Subcutaneous abdominal adipose tissue (tissue), 5 donors: ENCODE data around the gene CTNNBL1.
"Not testable (repeated sequence)": the region's sequence is repeated elsewhere in the genome, so short reads cannot be mapped to it uniquely, and the experiment has no call there.

Experiments used
- H3K27ac ChIP-seq: one replicate; pipeline ENCODE4 v1.7.0; 2013; ENCODE audit warnings: low read depth, mild to moderate bottlenecking, inconsistent platforms, low read length, moderate library complexity
- H3K27me3 ChIP-seq, 5 donors: one replicate each; pipeline ENCODE4 v1.7.0; 2013; ENCODE audit warnings: low read length in 5 of 5, inconsistent platforms in 1 of 5; ENCODE audit not compliant: control insufficient read depth in 5 of 5, insufficient read depth in 4 of 5
- H3K36me3 ChIP-seq, 5 donors: one replicate each; pipeline ENCODE4 v1.7.0; 2013; ENCODE audit warnings: low read length in 5 of 5; ENCODE audit not compliant: control insufficient read depth in 5 of 5, insufficient read depth in 5 of 5
- H3K4me1 ChIP-seq, 5 donors: one replicate each; pipeline ENCODE4 v1.7.0; 2013; ENCODE audit warnings: low read length in 5 of 5, mild to moderate bottlenecking in 3 of 5, moderate library complexity in 1 of 5; ENCODE audit not compliant: control insufficient read depth in 5 of 5, insufficient read depth in 5 of 5
- H3K4me3 ChIP-seq, 5 donors: one replicate each; pipeline ENCODE4 v1.7.0; 2013; ENCODE audit warnings: low read length in 5 of 5, low read depth in 1 of 5
- H3K9ac ChIP-seq, 5 donors: one replicate each; pipeline ENCODE4 v1.7.0; 2013; ENCODE audit warnings: low read length in 5 of 5, mild to moderate bottlenecking in 4 of 5, moderate library complexity in 3 of 5
- H3K9me3 ChIP-seq, 5 donors: one replicate each; pipeline ENCODE4 v1.7.0; 2013; ENCODE audit warnings: low read length in 5 of 5; ENCODE audit not compliant: control insufficient read depth in 5 of 5
- donor health status: healthy.
- donor health status: healthy.
- donor health status: healthy.
- donor health status: healthy.
- donor health status: healthy.

Gene CTNNBL1

GRCh38 chr20:37703035-37703845 lies 9.4 kb downstream of the CTNNBL1 start:
- Histone ChIP-seq H3K27me3 (no peaks in the 10 kb centered on the region), H3K9ac (no peak overlapping the region), H3K36me3 (no peaks in the 10 kb centered on the region), H3K4me3 (no peak overlapping the region), H3K27ac (no peak overlapping the region), H3K9me3 (peaks cover 0 to 4% (median 0%) of the 10 kb centered on the region in 5 donors), H3K4me1 (peaks cover 0 to 8% (median 5%) of the 10 kb centered on the region in 5 donors)

GRCh38 chr20:37704955-37705354 lies 11.1 kb downstream of the CTNNBL1 start:
- H3K4me1 ChIP-seq, result peaks cover 0 to 7% (median 0%) of the 10 kb centered on the region in 5 donors
- H3K4me3 ChIP-seq, result no peak overlapping the region
- no peaks in the 10 kb centered on the region for H3K36me3 ChIP-seq
- no peak overlapping the region for H3K9ac ChIP-seq
- H3K27ac ChIP-seq, result no peak overlapping the region
- H3K27me3 ChIP-seq, result no peaks in the 10 kb centered on the region
- peaks cover 0 to 4% (median 0%) of the 10 kb centered on the region in 5 donors for H3K9me3 ChIP-seq

- no peak overlapping the region for H3K9ac ChIP-seq
- no peaks in the 10 kb centered on the region for H3K36me3 ChIP-seq
- H3K4me3 ChIP-seq, result no peak overlapping the region
- H3K9me3 ChIP-seq, result peaks cover 0 to 4% (median 0%) of the 10 kb centered on the region in 5 donors
- peaks cover 0 to 8% (median 6%) of the 10 kb centered on the region in 5 donors for H3K4me1 ChIP-seq
- no peaks in the 10 kb centered on the region for H3K27me3 ChIP-seq
- H3K27ac ChIP-seq, result no peak overlapping the region
Observed at GRCh38 chr20:37706298-37706697, 12.5 kb downstream of the CTNNBL1 start.

DNA sequence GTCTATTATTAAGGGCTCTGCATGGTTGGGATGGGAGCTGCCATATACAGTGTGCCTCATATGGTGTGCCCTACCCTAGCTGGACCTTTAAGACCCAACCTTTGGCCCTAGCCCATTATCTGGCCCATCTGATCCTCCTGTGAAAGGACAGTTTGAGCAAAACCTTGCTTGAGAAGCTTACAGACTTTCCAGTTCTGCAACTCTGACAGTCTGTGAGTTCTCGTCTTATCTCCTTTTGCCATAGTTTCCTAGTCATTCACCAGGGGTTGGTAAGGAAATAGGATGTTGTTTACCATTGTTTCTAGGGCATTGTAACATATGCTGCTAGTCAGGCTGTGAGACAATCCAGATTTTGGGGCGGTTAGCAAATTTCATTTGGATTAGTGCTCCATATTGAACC lies 17.2 kb downstream of the CTNNBL1 start:
- Histone ChIP-seq H3K27ac (no peak overlapping the region), H3K27me3 (no peaks in the 10 kb centered on the region), H3K4me3 (no peak overlapping the region), H3K36me3 (peaks cover 0 to 2% (median 0%) of the 10 kb centered on the region in 5 donors), H3K9me3 (peaks cover 0 to 4% (median 0%) of the 10 kb centered on the region in 5 donors), H3K4me1 (peaks cover 0 to 17% (median 11%) of the 10 kb centered on the region in 5 donors), H3K9ac (no peak overlapping the region)

DNA sequence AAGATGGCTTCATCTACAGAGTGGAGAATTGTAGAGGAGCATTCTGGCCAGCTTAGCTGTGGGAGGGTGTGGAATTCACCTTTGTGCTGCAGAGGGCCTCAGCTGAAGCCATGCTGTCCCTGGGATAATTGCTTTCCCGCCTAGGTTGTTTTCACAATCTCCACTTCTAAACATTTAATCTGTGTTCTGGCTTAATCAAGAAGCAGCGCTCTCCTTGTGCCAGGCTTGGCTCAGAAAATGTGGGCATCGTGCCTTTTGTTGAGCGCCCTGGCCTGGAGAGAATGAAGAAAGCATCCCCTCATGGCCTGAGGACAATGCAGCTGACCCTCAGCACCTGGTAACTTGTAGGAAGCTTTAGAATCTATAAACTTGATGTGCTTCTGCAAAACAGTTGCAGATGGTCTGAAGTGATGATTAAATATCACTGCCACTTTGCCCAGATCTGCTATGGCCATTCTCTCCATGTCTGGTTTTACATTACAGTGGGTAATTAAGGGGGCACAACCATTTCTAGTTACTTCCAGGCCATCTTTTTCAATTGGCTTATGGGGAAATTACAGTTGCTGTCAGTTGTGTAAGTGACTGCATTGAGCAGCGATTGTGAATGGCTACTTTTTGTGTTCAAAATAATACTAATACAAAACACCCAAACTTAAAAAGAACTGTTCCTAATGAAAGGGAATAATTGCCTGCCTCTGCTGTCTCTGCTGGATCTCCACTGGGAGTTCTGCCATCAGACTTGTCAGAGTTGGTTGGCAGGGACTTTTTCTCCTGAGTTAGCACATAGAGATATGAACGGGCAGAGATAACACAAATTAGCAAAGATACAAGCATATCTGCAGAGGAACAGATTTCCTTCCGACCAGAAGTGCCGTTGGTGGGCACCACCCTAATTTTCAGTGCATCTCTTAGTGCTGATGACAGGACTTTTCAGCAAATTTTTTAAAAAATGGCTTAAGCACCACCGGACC lies 18.4 kb downstream of the CTNNBL1 start:
- H3K27me3 ChIP-seq, result no peaks in the 10 kb centered on the region
- no peak overlapping the region for H3K27ac ChIP-seq
- H3K36me3 ChIP-seq, result peaks cover 0 to 2% (median 0%) of the 10 kb centered on the region in 5 donors
- no peak overlapping the region for H3K4me3 ChIP-seq
- H3K9me3 ChIP-seq, result no peaks in the 10 kb centered on the region
- peaks cover 0 to 17% (median 11%) of the 10 kb centered on the region in 5 donors for H3K4me1 ChIP-seq
- H3K9ac ChIP-seq, result no peak overlapping the region

DNA sequence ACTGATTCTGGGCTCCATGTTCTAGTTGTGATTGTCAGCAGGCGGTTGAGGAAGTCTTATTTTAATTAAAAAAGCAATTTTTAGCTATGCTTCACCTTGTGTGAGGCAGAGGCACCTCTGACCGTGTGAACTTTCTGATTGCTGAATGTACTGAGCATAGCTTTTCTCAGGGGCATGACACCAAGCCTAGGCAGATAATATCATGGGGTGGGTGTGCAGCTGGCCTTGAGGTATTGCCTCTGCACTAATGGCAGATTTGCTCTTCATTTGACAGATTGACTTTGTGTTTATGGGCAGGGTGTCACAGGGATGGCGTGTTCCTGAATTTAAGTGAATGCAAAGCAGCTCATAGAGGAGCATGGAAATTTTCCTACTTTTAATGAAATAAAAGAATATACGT lies 19.6 kb downstream of the CTNNBL1 start:
- H3K27me3 ChIP-seq, result no peaks in the 10 kb centered on the region
- H3K4me1 ChIP-seq, result peaks cover 0 to 17% (median 11%) of the 10 kb centered on the region in 5 donors
- no peak overlapping the region for H3K4me3 ChIP-seq
- H3K36me3 ChIP-seq, result peaks cover 0 to 2% (median 0%) of the 10 kb centered on the region in 5 donors
- H3K27ac ChIP-seq, result no peak overlapping the region
- no peak overlapping the region for H3K9ac ChIP-seq
- H3K9me3 ChIP-seq, result no peaks in the 10 kb centered on the region

- Histone ChIP-seq H3K4me3 (no peak overlapping the region), H3K27ac (no peak overlapping the region), H3K9ac (no peak overlapping the region), H3K4me1 (peaks cover 0 to 17% (median 11%) of the 10 kb centered on the region in 5 donors), H3K36me3 (peaks cover 0 to 2% (median 0%) of the 10 kb centered on the region in 5 donors), H3K9me3 (no peaks in the 10 kb centered on the region), H3K27me3 (no peaks in the 10 kb centered on the region)
Observed at GRCh38 chr20:37714978-37715672, 21.3 kb downstream of the CTNNBL1 start.

DNA sequence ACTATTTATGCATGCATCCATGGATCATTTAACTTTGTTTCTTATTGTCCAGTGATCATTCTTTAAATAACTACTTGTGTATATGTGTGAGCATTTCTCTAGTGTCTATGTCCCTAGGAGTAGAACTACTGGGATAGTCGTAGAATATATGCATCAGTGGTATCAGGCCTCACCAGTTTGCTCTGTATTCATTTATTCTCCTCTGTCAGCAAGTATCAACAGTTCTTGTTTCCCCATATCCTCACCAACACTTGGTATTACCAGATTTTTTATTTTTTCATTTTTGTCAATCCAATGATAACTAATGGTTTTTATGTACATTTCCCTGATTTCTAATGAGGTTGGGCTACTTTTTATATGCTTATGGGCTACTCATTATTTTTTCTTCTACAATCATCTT lies 27.9 kb downstream of the CTNNBL1 start:
- H3K27ac ChIP-seq, result no peak overlapping the region
- H3K9ac ChIP-seq, result no peak overlapping the region
- no peaks in the 10 kb centered on the region for H3K36me3 ChIP-seq
- H3K27me3 ChIP-seq, result no peaks in the 10 kb centered on the region
- H3K4me1 ChIP-seq, result peaks cover 0 to 4% (median 0%) of the 10 kb centered on the region in 5 donors
- H3K4me3 ChIP-seq, result no peak overlapping the region
- peaks cover 0 to 7% (median 4%) of the 10 kb centered on the region in 5 donors for H3K9me3 ChIP-seq

GRCh38 chr20:37722312-37722711 lies 28.5 kb downstream of the CTNNBL1 start:
- not testable (repeated sequence) for H3K27ac ChIP-seq, H3K36me3 ChIP-seq, H3K27me3 ChIP-seq, H3K9ac ChIP-seq, H3K9me3 ChIP-seq, H3K4me1 ChIP-seq, H3K4me3 ChIP-seq
